NCI-H1694 treated with DMSO at 0.1 percent for 48 hours (cell line): ENCODE results near the gene USH1C.

Experiments
- DNase-seq: peaks from one replicate; lab custom pipeline; 2025; lab: John Stamatoyannopoulos, UW

Gene USH1C

DNA sequence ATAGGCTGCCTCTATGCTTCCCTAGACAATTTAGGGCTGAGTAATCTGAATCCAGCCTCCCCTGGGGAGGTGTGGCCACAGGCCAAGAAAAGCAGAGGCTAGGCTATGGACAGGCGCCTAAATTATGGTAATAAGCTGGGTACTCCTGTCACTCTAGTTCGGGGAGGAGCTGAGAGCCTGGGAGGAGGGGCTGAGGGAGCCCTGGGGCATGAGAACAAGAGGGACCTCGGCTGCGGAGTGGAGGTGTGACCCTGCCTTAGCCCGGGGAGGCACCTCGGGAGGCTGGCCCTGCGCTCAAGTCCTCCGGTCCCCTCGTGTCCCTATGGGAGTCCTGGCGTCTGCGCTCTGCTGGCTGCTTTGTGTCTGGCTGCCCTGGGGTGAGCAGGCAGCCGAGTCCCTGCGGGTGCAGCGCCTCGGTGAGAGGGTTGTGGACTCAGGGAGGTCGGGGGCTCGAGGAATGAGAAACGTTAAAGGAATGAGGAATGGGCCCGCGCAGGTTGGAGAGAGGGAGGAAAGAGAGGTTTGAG is 2.9 kb upstream of the USH1C start, which contains the start of gene OTOG:
TSS of gene OTOG (plus strand) at position 209 of the 527 bp plus-strand sequence. CDS start at position 323, 114 bp downstream.
- DNase-seq: no peak

- DNase-seq: no peak
Observed at GRCh38 chr11:17546240-17546639, 2.0 kb upstream of the USH1C start.

DNA sequence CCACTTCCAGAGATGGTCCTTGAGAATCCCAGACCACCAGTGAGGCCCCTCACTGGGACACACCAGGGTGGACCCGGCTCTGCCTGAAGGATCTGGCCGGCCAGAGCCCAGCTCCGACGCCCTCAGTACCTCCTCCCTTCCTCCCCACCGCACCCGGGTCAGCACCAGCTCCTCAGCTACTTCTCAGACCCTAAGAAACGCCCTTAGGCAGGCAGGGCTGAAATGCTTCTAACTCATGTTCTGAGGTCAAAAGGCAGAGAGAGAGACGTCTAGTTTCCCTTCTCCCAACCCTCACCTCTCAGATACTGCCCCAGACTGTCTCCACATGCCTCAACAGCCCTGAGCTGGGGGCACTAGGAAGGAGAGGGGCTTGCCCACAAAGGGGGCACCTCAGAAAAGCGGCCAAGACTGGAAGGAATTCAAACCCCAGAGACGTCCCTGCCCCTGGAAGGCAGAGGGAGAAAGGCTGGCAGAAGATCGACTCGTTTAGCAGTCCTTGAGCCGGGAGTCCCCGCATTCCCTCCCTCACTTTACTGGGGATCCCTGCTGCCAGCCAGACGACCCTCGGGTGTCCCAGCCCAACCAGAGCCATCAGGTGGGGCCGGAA is 539 bp downstream of the USH1C start:
- DNase-seq: no peak

DNA sequence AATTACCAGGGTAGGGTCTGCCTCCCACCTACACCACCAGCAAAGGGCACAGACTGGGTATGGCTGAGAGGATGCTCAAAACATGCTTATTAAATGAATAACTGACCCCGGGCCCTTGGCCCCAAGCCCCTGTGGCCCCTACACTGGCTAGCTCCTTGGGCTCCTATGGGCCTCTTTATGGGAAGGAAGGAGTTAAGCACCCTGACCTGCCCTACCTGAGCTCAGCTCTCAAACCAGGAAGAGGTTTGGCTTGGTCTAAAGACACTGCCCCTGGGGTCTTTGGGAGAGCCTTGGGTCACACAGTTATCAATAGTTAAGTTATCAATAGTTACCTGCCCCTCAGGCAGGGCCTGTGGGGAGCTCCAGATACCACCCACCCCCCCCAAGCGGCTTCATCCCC is 1.2 kb downstream of the USH1C start:
- DNase-seq: no peak

- no peak for DNase-seq
Observed at GRCh38 chr11:17542249-17542648, 2.0 kb downstream of the USH1C start.

DNA sequence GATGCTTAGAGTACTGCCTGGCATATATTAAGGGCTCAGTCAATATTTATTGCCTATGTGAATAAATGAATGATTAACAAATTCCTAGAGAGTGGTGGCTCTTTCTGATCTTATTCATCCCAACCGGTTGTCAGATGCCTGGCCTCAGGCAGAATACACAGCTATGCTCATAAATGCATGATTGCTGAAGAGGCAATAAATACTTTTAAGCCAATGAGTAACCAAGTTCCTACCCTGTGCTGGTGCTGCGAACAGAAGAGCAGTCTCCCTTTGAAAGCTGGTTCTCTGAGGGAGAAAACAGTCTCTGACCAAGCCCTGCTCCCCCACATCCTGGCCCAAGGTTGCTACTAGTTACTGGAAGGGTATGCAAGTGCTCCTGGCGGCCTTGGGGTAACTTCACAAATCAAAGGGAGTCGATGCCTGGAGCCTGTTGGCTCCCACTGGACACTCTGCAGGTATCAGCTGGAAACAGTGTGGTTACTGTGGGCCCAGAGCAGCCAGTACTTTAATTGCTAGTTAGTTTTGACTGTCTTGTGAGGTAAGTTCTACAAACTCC is 2.8 kb downstream of the USH1C start:
- no peak for DNase-seq

- DNase-seq: no peak
Observed at GRCh38 chr11:17540807-17541206, 3.4 kb downstream of the USH1C start.

DNA sequence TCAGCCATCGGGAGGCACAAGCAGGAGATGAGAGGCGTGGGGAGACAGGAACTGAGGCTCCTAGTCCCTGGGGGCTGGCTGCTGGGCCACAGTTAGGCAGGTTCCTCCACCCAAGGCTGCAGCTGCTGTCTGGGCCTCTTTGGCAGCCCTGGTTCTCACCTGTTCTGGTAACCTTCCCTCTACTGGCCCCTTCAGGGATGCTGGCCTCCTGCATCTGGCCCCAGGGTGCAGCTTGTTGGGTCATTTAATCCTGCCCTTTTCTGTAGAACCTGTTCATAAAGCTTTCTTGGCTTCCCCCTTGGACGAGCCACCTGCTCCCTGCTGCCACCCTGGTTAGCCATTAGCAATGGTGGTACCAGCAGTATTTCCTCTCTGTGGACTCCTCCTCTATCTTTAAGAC is 5.5 kb downstream of the USH1C start:
- no peak for DNase-seq

DNA sequence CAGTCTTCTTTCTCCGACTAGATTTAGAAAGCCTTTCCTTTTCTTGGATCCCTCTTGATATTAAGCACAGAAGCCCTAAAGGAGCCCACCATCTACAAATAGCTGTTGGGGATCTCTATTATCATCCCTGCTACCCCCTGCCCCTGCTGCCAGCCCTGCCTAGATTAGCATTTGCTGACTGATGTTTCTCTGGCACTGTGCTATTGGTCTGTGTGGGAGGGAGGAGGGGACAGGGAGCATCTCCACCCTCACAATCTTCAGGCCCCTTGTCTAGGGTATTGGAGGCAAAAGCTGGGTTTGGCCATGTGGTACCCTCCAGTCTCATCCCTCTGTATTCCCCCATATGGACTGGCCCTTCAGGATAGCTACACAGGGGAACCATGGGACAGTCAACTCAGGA is 6.2 kb downstream of the USH1C start:
- no peak for DNase-seq

GRCh38 chr11:17537261-17537660 is 7.0 kb downstream of the USH1C start:
- no peak for DNase-seq

DNA sequence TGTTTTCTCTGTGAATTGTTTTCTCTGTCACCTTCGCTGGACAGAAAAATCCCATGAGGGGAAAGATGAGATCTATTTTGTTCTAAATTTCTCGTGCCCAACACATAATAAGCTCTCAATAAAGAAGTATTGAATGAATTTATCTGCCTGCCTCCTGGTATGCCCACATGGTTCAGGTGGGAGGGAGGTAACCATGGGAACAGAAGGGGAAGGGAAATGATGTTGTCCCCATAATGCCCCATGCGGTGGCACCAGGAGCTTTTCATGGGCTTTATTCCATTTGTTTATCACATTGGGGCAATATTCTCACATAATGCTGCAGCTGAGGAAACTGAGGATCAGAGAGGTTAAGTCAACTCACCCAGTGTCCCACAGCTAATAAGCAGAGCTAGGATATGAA is 8.7 kb downstream of the USH1C start:
- no peak for DNase-seq

GRCh38 chr11:17533778-17534415 is 10.3 kb downstream of the USH1C start:
- no peak for DNase-seq

DNA sequence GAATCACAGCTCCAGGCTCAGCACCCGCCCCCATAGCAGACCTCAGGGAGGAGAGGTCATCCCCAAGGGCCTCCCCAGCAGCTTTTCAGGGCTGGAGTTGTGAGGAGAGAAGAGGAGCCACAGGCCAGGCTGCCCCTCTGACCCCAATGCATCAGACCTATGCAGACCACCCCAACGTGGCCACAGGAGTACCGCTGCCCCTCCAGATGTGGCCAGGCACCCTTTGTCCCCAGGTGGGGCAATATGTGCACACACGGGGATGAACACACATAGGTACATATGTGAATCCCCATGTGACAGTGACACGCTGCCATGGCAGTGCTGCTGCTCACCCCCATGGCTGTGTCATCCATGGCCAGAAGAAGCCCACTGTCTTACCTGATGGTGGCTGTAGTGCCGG is 10.9 kb downstream of the USH1C start:
- DNase-seq: no peak

DNA sequence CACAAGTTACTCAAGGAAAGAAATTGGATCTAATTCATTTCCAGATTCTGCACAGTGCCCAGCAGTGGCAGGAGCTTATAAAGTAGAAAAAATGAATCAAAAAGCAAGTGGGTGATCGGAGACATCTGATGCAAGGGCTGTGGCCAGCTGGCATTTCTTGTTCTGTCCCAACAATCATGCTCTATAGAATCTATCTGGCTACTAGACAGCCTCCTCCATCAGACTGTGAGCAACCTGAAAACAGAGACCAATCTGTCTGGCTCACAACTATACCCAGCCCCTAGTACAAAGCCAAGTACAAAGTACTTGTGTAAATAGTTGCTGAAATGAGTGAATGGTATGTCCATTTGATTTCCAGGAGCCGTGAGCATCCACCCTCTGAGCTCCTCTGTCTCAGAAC is 11.4 kb downstream of the USH1C start:
- no peak for DNase-seq

GRCh38 chr11:17531636-17532113 is 12.5 kb downstream of the USH1C start:
- no peak for DNase-seq

DNA sequence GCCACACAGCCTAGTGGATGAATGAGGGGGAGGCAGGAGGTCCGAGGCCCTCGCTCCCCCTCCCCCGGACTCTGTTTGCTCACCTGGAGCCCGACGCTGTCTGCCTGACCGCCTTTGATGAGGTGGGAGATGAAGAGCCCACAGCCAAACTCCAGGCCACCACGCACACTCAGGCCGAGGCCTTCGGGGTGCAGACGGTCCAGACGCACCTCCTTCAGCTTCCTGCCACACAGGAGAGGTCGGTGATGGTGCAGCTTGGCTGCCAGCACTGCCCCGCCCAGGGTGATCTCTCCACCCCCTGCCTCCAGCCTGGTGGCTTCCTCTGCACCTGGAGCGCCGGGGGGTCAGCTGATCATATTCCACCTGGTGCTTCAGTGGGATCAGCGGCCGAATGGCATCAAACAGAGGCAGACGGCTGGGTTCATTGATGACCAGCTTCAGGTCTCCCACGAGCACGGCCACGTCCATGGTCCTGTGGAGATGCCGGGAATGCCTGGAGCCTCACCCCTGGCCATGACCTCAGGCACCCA is 13.1 kb downstream of the USH1C start:
- no peak for DNase-seq

DNA sequence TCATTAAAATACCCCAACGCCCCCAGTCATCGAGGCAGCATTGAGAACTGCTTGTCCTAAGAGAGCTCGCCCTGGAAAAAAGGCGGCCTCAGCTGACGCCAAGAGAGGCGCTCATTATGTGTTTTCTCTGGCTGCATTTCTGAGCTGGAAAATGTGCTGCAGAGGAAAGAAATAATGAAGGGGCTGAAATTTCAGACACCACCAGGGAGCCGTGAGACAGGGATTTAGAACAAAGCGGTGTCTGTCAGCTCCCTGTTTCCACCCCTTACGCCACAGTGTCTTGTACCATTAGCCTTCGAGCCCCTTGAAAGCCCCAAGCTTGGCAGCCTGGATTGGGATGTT is 14.4 kb downstream of the USH1C start:
- DNase-seq: no peak

DNA sequence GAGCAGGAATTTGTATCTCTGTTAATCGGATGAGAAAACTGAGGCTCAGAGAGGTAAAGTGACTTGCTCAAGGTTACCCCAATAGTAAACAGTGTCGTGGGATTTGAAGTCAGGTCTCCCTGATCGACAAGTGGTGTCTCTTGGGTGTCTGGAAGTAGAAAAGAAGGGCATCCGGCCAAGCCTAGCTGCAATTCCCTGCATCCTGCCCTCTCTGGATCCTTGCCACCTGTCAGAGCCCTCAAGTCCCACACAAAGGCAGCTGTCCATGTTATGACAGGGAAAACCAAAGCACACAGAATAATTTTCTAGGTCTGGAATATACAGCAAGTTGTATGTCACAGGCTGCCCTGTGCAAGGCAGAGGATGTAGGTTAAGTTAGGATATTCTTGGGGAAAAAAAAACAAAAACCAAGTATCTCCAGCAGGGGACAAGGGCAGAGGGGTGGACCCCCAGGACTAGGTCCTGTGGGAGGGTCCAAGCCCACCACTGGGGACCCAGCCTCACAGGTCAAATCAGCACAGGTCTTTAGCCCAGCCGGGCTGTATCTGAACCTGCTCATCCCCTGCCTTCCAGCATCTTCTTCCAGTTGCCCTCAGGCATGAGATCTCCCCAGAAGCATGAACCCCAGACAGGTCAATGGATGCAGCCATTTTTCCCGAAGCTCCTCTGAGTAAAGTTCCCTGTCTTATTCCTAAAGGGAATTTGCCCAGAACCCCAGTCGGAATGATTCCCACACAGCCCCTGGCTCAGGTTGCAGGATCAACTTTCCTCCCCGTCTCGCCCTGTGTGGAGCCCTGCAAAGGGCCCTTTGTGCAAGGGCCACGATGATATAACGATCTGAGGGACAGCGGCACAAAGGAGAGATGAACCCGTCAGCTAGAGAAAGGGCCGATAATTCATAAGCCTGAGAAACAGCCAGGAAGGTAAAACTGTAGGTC is 15.0 kb downstream of the USH1C start:
- no peak for DNase-seq

GRCh38 chr11:17528181-17528691 is 16.0 kb downstream of the USH1C start:
- peak; percentile 12 for DNase-seq

DNA sequence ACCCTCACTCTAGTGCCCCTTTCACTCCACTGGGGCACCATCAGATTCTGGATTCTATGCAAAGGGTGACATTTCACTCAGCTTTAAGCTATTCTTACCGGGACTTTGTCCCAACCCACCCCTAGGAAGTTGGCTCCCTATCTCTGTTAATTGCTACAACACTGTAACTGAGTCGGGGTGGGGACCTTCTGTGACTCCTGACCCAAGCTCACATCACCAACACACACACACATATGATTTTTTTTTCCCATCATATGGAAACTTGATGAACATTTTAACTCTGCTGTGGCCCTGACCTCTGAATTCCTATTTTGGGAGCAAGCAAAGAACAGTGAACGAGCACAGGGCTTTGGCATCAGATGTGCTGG is 16.6 kb downstream of the USH1C start:
- DNase-seq: no peak

- no peak for DNase-seq
Observed at GRCh38 chr11:17526931-17527627, 17.1 kb downstream of the USH1C start.
